ENCODE data around the gene CCNF. TPM values are rescaled to one million over a fixed set of nuclear protein-coding genes. Genes with fewer than 3 reads are reported as not detected.
A peak's percentile ranks its signal among the peaks of the same experiment; 100 is the strongest.
"Not testable (repeated sequence)": the region's sequence is repeated elsewhere in the genome, so short reads cannot be mapped to it uniquely, and the experiment has no call there.

The CCNF gene
- total RNA-seq, 1 donor from 2014 or later = 0.43 TPM

DNA sequence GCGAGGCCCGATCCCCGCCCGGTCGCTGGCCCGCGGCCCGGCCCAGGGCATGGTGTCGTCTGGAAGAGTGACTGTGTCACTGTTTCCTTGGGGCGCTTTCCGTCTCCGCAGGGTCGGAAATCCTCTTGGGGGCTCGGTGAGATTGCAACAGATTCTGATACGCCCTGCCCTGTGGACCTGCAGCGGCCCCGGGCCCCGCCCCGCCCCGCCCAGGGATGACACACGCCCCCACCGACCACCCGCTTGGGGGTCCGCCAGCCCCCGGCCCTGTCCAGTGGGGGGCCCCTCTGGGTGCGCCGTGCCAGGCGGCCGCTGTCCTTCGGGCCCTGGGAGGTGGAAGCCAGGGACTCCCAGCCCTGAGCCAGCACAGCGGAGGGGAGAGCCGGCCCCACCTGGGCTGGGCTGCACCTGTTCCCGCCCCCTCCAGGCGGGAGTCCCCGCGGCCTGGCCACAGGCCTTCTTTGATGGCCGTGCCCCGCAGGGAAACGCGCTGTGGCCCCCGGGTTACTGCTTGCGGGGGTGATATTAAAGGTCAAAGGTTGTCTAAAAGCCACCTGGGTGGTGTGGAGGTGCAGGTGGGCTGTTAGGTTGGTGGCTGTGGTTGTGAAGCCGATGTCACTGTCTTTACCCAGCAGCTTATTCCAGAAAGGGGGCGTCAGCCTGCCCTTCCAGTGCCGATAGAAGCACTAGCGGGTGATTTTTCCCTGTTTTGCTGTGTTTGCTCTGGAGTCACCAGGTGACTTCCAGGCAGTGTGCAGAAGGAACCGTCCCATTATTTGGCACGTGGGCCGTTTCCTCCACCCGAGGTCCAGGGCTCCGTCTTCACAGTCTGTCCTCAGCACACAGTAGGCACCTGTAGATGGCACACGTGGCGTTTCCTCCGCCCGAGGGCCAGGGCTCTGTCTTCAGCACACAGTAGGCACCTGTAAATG, 46.4 kb downstream of the CCNF start:
- intact Hi-C loops (cut with DNase I) = loop anchor here (1.0 kb wide), 2 partner anchors 26 to 46 kb away; partner anchors contain the start of gene CCNF
- DNase-seq (ENCODE audit: low spot score in 2 of 2) = no peak
- TF ChIP-seq, protein P1, sequence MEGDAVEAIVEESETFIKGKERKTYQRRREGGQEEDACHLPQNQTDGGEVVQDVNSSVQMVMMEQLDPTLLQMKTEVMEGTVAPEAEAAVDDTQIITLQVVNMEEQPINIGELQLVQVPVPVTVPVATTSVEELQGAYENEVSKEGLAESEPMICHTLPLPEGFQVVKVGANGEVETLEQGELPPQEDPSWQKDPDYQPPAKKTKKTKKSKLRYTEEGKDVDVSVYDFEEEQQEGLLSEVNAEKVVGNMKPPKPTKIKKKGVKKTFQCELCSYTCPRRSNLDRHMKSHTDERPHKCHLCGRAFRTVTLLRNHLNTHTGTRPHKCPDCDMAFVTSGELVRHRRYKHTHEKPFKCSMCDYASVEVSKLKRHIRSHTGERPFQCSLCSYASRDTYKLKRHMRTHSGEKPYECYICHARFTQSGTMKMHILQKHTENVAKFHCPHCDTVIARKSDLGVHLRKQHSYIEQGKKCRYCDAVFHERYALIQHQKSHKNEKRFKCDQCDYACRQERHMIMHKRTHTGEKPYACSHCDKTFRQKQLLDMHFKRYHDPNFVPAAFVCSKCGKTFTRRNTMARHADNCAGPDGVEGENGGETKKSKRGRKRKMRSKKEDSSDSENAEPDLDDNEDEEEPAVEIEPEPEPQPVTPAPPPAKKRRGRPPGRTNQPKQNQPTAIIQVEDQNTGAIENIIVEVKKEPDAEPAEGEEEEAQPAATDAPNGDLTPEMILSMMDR (IDR thresholded peaks at IDR 0.05) = no peak
- H3K27me3 ChIP-seq = peaks cover 12% of the 10 kb centered on the region
- H3K4me1 ChIP-seq = peaks cover 21 to 26% of the 10 kb centered on the region in 2 donors
- H3K4me3 ChIP-seq = peak overlapping the region; percentile 68 to 76
- no peak overlapping the region for H3K27ac ChIP-seq
- no peaks in the 10 kb centered on the region for H3K9me3 ChIP-seq
- H3K36me3 ChIP-seq = no peaks in the 10 kb centered on the region

DNA sequence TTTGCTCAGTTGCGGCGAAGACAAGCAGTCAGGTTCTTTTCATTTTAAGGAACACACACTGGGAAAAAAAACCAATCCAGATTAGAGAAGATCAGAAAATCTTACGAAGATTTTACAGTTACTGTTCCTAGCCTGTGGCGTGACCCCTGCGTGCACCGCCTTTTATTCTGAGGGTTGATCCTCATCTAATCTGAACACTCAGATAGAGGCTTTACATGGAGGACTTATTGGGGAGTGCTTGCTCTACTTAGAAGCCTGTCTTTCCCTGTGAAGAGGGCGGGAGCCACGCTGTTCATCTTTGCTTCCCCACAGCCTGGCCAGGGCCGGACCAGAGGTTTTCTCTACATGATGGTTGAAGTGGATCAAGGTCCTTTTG, 47.1 kb downstream of the CCNF start:
- TF ChIP-seq, protein P1 (IDR thresholded peaks at IDR 0.05) = no peak
- H3K27ac ChIP-seq = no peak overlapping the region
- no peaks in the 10 kb centered on the region for H3K9me3 ChIP-seq
- no peaks in the 10 kb centered on the region for H3K36me3 ChIP-seq
- H3K4me3 ChIP-seq = no peak overlapping the region
- H3K4me1 ChIP-seq = peaks cover 21% of the 10 kb centered on the region in 2 donors
- intact Hi-C loops (cut with DNase I) = no loop called here
- peaks cover 12% of the 10 kb centered on the region for H3K27me3 ChIP-seq
- no peak for DNase-seq (ENCODE audit: low spot score in 2 of 2)

GRCh38 chr16:2476741-2477140, 47.5 kb downstream of the CCNF start:
- peaks cover 9% of the 10 kb centered on the region for H3K27me3 ChIP-seq
- DNase-seq (ENCODE audit: low spot score in 2 of 2) = no peak
- intact Hi-C loops (cut with DNase I) = no loop called here
- peaks cover 17% of the 10 kb centered on the region in 2 donors for H3K4me1 ChIP-seq
- TF ChIP-seq, protein P1 (IDR thresholded peaks at IDR 0.05) = no peak
- no peak overlapping the region for H3K4me3 ChIP-seq
- H3K27ac ChIP-seq = no peak overlapping the region
- H3K36me3 ChIP-seq = no peaks in the 10 kb centered on the region
- no peaks in the 10 kb centered on the region for H3K9me3 ChIP-seq

GRCh38 chr16:2477327-2477726, 48.1 kb downstream of the CCNF start:
- Histone ChIP-seq H3K27me3 (peaks cover 3% of the 10 kb centered on the region), H3K36me3 (no peaks in the 10 kb centered on the region), H3K4me3 (no peak overlapping the region), H3K27ac (no peak overlapping the region), H3K4me1 (peaks cover 15 to 16% of the 10 kb centered on the region in 2 donors), H3K9me3 (no peaks in the 10 kb centered on the region)
- TF ChIP-seq, protein P1 (IDR thresholded peaks at IDR 0.05) = no peak
- DNase-seq (ENCODE audit: low spot score in 2 of 2) = no peak
- intact Hi-C loops (cut with DNase I) = no loop called here

DNA sequence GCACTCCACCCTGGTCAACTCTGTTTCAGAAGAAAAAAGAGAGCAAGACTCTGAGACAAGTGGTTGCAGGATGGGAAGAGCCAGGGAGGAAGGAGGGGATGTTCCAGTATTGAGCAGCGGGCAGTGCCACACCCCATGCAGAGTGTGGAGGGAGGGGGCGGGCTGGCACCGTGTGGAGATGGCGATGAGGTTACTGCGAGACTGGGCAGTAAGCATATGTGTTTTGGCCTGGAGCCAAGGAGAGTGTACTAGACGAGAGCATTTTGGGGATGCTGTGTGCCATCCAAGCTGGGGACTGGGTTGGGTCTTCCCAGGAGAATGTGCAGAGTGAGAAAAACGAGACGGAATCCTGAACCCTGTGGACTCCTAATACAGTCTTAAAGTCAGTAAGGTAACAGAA, 49.0 kb downstream of the CCNF start:
- H3K27me3 ChIP-seq = no peaks in the 10 kb centered on the region
- TF ChIP-seq, protein P1 (IDR thresholded peaks at IDR 0.05) = no peak
- peaks cover 16 to 25% of the 10 kb centered on the region in 2 donors for H3K4me1 ChIP-seq
- H3K9me3 ChIP-seq = no peaks in the 10 kb centered on the region
- H3K4me3 ChIP-seq = no peak overlapping the region
- no peaks in the 10 kb centered on the region for H3K36me3 ChIP-seq
- no peak for DNase-seq (ENCODE audit: low spot score in 2 of 2)
- no peak overlapping the region for H3K27ac ChIP-seq
- intact Hi-C loops (cut with DNase I) = no loop called here

GRCh38 chr16:2479996-2480395, 50.7 kb downstream of the CCNF start:
- H3K4me3 ChIP-seq; H3K27ac ChIP-seq; DNase-seq (ENCODE audit: low spot score in 2 of 2); intact Hi-C loops (cut with DNase I); H3K9me3 ChIP-seq; H3K27me3 ChIP-seq; H3K36me3 ChIP-seq: not testable (repeated sequence)
- peaks cover 18 to 25% of the 10 kb centered on the region in 2 donors for H3K4me1 ChIP-seq

All from ascending aorta (tissue), 2 donors.